ENCODE measurements around the gene SHQ1.
A peak's percentile ranks its signal among the peaks of the same experiment; 100 is the strongest.
"Not testable (repeated sequence)": the region's sequence is repeated elsewhere in the genome, so short reads cannot be mapped to it uniquely, and the experiment has no call there.

The SHQ1 gene

DNA sequence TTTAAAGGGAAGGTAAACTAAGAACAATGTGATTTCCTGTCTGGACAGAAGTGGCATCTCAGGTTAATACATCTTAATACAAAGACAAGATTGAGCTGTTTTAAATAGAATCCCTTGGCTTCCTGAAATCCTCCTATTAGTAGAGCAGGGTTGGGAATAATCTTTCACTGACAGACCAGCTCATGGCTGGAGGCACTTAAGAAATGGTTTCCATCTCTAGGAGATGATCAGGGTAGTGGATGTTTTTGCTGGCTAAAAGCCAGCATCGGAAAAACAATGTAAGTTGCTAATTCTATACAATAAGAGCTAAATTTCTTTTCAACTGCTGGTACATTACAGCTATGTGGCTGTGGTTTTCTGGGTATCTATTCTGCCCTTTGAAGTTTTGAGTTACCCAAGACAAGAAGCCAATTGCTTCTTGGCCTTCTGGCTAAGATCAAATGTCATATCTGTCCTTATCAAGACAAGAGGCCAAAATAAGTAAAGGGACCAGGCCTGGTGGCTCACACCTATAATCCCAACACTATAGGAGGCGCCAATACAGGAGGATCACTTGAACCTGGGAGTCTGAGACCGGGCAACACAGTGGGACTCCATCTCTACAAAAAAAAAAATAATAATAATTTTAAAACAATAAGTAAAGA lies 49.6 kb downstream of the SHQ1 start:
- DNase-seq = no peak

DNA sequence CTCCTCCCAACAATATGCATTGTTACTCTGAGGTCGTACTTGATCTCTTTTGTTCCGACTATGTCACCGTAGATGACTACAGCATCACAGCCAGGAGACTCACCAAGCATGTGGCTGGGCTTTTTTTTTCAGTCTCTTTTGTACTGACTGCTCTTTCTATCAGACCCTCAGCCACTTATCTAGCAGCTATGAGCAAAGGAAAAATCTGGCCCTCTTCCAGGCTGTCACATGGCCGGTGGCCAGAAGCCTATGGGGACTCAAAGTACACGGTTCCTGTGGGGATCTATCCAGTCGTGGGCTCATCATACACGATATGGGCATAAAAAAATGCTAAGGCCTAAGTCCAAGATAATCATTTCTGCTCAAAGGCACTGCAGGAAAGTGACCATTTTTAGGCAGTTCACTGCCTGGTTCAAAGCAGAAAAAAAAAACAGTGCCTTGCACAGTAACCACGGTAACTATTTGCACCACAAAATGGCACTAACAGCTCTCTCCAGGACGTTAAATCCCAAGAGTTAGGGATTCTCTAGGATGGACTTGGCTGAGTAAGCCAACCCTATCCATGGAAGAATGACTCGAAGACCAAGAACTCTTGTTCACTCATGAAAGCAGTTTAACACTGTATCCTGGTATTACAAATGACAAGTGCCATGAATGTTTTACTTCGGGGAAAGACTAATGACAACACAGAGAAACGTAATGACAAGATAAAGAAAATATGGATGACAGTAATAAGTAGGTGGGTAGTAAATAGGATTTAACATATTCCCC lies 50.3 kb downstream of the SHQ1 start:
- DNase-seq = no peak

DNA sequence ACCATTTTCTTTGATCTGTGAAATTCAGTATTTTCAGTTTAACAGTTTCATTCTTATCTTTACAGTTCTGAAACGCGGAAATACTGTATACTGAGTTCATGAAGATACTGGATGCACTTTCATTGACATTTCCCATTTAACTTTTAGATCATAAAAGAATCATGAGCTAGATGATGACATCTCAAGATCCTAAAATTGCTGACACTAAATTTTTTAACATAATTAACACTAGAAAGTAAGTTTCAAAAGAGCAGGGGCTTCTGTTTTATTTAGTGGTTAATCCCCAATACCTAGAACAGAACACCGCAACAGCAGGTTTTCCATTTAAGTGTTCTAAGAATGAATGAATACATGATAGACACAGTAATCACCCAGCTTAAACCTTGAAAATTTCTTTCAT lies 54.2 kb downstream of the SHQ1 start:
- DNase-seq = no peak

DNA sequence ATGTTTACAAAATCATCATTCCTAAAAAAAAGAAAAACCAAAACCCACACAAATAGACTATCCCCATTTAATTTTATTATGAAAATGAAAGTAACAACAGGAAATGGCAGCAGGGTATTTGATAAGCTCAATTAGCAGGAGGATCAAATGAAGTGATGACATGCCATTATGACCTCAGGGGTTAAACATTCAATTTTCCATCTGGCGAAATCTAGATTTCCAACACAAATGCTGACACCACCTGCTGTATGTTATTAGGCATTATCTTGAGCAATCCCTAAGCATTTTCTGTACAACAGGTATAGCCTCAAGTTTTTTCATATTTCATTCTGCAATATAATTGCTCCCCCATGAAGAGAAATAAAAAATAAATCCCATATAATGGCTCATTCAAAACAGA lies 57.1 kb downstream of the SHQ1 start:
- no peak for DNase-seq

DNA sequence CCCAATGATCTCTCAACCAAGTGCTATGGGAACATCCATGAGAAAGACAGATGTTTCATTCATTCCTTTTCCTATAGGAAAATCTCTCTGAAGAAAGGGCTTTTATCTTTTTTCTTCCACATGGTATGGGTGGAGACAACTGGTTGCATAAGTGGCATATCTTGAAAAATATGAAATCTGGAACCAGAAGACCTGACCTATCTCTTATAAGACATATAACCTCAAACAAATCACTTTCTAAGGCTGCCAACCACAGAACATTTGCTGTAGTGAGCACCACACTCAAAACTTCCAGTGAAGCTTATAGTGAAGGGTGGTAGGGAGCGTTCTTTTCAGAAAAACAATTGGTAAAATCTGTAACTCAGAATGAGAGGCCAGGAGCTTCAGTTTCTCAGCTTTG lies 58.5 kb downstream of the SHQ1 start:
- no peak for DNase-seq

DNA sequence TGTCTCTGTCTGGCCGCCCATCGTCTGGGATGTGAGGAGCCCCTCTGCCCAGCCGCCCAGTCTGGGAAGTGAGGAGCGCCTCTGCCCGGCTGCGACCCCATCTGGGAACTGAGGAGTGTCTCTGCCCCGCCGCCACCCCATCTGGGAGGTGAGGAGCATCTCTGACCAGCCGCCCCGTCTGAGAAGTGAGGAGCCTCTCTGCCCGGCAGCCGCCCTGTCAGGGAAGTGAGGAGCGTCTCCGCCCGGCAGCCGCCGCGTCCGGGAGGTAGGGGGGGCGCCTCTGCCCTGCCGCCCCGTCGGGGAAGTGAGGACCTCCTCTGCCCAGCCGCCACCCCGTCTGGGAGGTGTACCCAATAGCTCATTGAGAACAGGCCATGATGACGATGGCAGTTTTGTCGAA lies 60.0 kb downstream of the SHQ1 start:
- DNase-seq = not testable (repeated sequence)

DNA sequence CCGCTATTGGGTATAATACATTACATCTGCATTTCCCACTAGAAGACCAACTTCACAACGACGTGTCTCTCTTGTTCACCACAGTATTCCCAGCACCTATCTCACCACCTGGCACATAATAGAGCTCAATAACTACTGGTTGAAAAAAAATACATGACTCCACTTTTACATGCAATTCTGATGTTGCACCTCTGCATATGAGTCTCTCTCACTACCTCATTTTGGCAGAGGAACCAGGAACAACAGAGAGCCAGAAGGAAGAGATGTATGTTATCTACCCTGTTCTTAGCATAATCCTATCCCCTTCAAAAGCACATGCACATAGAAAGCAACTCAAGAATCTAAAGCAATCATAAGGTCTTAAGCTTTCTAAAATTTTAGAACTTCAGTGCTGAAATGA lies 61.6 kb downstream of the SHQ1 start:
- no peak for DNase-seq

DNA sequence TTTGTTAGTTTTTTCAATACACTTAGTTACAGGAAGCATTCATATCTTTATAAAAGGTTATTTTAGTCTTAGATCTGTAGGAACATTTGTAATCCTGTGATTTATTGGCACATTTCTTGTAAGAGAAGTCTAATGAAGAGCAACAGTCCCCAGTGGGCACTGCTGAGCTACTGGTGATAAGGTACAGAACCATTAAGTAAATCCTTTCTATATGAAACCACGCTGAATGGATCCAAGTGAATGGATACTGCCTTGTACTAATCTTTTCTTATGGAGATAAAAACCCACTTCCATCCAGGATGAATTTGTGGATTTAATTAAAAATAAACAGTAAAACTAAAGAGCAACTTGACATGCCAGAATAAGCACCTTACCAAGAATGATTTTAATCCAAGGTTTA lies 64.0 kb downstream of the SHQ1 start:
- DNase-seq = no peak

DNA sequence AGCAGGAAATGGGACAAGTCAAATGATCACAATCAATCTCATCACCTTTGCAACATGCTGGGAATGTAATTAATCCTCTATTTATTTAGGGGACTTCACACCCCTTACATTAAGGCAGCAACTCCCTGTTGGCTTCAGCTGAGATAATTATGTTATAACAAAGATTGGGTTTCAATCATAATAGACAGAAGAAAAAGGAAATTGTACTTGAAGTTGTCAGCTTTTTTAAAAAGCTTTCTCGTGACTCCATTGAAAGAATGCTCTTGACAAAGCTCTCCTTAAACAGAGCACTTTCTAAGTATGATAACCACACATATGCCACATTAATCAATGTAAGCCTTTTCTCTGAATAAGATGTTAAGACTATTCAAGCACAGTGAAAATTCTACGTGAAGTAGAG lies 65.7 kb downstream of the SHQ1 start:
- no peak for DNase-seq

DNA sequence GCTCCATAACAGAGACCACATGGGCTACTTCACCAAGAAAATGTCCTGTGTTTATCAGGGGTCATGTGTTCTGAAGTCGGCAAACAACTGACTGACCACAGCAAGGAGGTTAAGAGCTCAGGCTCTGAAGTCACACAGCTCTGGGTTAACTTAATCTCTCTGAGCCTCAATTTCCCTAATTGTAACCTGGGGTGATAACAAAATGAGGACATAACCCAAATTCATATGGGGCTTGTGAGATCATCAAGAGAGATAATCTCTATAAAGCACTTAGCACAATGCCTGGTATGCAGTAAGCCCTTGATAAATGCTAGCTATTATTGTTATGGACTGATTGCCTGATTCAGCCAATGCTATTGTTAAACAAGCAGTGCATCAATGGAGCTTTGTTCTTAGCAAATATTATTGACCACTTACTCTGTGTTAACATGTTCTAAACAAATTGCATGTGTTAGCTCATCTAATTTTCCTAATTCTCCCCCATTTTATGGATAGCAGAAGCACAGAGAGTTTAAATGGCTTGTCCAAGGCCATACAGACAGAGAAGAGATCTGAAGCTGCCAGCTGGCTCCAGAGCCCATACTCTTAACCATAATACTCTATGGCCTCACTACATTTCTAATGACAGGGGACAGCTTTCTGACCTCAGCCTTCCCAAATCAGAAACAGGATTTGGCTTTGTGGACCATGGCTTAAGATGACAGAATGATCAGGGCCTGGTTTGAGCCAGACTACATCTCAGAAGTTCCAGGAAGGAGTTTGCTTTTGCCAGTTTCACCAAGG lies 78.3 kb downstream of the SHQ1 start:
- no peak for DNase-seq

DNA sequence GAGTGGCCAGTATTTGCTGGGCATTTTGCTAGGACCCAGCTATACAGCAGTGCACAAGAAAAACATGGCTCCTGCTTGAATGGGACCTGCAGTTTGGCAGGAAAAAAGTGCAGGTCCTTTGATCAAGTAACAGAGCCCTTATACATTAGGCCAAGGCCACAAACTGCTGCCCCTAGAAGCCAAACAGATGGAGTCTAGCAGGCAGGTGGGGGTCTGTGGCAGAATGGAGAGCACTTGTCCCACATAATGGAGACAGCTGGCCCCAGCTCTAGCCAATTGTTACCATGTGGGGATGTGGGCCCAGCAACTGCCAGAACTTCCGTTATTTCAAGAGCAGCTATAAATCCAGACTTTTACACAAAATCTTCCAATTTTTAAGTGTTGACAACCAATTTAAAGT lies 79.3 kb downstream of the SHQ1 start:
- DNase-seq = no peak

DNA sequence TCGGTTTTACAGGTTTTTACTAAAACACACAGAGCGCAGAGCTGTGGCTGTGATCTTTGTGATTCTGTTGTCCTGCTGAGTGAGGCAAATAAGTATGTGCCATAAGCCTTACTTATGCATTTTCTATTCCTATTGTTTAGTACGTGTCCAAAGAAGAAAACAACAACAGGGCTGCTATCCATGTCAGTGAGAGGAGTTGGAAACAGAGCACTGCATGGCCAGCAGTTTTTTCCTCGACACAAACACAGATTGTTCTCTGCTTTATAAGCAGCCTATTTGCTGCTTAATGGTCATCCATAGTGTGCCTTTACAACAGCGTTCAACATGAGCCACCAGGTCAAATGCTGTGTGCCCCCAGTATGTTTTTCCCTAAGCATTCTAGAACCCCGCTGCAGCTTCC lies 79.8 kb downstream of the SHQ1 start:
- DNase-seq = no peak

DNA sequence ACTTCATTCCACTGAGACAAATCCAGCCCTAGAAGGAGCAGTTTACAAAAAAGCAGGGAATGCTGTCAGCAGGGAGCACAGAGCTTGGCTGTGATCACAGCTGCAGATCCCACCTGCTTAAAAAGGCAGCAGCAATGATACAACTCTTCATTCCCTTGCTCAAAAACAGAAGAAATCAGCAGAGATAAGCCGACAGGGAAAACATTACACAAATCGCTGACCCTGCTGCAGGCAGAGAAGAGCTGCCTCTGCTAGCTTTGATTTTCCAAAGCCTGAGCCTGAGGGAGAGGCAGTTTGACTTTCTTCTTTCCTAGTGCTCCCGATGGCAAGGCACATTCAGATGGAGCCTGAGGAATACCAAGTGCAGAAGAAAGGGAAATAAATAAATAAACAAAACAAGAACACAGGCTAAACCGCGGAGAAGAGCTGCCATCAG lies 80.2 kb downstream of the SHQ1 start:
- no peak for DNase-seq

DNA sequence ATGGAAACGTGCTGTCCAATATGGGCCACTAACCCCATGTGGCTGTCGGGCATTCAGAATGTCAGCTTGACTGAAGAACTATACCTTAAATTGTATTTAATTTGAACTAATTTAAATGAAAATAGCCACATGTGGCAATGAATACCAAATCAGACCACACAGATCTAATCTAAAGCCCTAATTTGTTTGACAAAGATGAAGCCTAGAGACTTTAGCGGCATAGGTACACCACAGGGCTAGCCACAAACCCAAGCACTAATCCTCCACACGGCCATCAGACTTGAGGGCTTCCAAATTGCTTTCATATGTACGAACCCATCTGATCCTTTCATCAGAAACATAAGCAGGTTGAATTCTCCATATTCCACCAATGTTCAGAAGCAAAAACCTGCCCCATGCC lies 81.4 kb downstream of the SHQ1 start:
- DNase-seq = no peak

DNA sequence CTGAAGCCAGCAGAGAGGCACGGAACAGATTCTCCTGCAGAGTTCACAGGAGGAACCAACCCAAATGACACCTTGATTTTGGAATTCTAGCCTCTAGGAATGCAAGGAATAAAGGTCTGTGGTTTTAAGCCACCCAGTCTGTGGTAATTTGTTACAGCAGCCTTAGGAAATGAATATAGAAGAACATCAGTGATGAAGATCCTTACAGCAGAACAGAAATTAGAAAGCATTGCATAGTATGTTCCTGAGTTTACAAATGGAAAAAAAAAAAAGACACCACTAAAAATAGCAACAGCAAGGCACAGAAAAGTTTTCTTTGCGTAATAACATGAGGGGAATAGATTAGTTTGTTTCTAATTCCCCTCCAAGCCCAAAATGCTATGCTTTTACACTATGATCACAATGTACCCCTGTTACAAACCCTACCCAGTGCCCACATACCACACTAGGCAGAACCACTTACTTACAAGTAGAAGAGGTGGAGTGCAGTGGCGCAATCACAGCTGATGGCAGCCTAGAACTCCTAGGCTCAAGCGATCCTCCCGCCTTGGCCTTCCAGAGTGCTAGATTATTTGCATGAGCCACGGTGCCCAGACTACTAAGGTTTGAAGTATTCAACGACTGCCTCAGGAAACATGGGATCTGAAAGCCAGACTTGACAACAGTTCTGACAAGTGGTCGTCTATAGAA lies 84.3 kb downstream of the SHQ1 start:
- no peak for DNase-seq

DNA sequence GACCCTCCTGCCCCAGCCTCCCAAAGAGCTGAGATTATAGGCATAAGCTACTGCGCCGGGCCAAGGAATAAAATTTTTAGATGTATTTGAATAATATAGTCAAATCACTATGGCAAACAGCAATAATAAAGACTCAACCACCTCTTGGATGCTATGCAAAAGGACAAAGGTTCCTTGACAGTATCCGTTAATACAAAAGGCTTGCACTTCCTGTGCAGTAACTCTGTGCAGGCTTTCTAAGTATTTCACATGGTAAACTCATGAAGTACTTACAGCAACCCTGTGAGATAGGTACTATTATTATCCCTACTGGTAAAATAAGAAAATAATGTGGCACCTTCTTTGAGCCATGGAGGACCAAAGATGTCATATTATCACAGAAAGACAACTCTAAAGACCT lies 86.8 kb downstream of the SHQ1 start:
- DNase-seq = no peak

DNA sequence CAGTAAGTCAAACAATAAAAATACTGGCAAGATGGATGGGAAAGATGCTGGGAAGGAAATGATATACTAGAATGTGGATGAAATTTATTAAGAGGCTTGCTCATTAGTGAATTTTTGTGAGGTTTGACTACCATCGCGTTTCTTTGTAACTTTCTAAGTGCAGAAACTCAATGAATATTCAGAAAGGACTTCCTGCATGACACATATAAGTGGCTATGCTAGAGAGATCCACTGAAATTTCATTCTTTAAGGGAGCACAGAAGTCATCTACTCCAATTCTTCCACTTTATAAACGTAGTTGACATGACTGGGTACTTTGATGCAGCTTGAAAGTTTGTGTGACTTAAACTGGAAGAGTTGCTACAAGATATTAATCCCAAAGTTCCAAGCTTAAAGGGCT lies 88.0 kb downstream of the SHQ1 start:
- DNase-seq = no peak

DNA sequence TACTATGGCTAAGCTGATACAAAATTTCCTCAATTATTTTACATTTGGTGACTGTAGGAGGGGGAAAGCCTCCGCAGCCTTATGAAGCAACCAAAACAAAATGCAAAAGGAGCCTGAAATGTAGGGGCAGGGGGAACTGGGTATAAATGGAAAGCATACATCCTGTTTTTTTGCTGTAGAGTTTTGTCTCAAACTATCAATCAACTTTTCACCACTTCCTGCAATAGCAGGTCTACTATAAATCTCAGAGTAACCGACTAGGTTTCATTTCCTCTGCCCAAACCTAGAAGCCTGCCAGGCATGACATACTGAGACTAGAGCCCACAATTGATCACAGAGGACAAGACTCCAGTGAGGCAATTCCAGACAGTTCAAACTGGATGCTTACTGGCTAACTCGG lies 91.3 kb downstream of the SHQ1 start:
- peak; percentile 64 for DNase-seq

DNA sequence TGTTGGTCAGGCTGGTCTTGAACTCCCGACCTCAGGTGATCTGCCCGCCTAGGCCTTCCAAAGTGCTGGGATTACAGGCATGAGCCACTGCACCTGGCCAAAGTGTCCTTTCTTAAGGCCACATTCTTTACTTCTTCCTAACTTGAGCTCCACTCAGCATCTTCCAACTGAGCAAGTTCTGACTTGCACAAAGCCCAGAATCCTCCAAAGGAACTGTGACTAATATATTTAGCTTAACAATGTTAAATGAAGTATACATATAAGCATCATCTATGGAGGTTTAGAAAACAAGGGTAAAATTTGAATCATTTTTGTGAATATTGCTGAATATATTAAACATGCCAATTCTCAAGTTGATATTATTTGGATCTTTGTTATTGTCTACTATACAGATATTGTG lies 93.7 kb downstream of the SHQ1 start:
- no peak for DNase-seq

DNA sequence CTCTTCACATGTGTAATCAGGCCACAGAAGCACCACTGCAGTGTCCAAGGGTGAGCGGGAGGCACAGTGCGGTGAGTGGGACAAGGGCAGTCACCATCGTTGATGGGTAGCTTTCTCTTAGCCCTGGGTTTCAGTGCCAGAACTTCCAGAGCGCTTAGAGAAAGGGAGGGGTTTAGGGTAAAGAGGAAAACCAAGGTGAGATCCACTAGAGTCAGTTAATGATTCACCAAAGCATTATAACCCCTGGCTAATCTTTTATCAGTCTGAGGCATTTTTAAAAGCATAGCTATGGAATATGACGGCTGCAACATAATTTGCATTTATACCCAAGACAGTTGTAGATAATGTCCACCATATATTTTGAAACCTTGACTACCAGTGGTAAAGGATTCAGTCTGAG lies 94.8 kb downstream of the SHQ1 start:
- DNase-seq = no peak

DNA sequence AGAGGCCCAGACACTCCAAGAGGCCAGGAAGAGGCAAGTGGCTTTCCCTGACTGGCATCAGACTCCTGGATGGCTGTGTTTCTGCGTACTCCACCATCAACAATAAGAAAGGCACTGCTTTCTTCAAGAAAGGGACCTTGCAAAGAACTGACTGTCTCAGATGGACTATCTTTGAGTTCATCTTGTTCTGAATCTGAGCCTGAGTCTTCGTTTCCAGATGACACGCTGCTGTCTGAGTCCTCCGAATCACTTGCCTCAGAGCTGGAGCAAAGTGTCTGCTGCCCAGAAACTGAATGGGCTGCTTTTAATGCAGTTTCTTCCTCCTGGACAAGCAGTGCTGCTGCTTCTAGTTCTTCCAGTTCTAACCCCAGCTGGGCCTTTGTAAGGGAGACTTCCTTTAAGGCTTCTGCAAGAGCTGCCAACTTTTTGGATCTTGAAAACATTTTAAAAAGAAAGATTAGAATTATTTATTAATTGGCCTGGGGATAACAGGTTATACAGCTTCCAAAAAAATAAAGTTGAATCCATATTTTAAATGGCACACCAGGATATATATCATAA lies 97.8 kb downstream of the SHQ1 start:
- DNase-seq = no peak

DNA sequence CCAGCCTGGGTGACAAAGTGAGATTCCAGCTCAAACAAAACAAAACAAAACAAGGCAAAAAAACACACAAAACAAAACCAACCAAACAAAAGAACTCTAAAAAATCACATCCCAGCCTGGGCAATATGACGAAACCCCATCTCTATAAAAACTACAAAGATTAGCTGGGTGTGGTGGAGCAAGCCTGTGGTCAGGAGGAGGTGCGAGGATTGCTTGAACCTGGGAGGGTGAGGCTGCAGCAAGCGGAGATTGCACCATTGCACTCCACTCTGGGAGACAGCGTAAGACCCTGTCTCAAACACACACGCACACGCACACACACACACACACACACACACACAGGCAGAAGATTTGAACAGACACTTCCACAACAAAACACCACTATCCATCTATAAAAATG lies 99.6 kb downstream of the SHQ1 start:
- DNase-seq = peak; percentile 35

Measured in CD4-positive, alpha-beta T cell treated with Interleukin-17A for 4 hours (primary cell).